BLaER1 treated with 17β-estradiol and CSF1 and Interleukin-3, amounts not matched to agents 10 nM and 100 nM (cell line): ENCODE data around the gene RAD51.

Experiments used
- H3K27ac ChIP-seq, 11 experiments: shearing (Covaris generic); formaldehyde crosslinking; 2 replicates each; pipeline ENCODE4 v1.8.1; 2022
- H3K27me3 ChIP-seq, 11 experiments: shearing (Covaris generic); formaldehyde crosslinking; 2 replicates each; pipeline ENCODE4 v1.8.1; 2022
- H3K36me3 ChIP-seq, 11 experiments: shearing (Covaris generic); formaldehyde crosslinking; 2 replicates each; pipeline ENCODE4 v1.8.1; 2022
- H3K4me1 ChIP-seq, 10 experiments: shearing (Covaris generic); formaldehyde crosslinking; 2 replicates each; pipeline ENCODE4 v1.8.1; 2022
- H3K4me2 ChIP-seq, 11 experiments: shearing (Covaris generic); formaldehyde crosslinking; 2 replicates each; pipeline ENCODE4 v1.8.1; 2022
- H3K4me3 ChIP-seq, 10 experiments: shearing (Covaris generic); formaldehyde crosslinking; 2 replicates each; pipeline ENCODE4 v1.8.1; 2022
- H3K9ac ChIP-seq, 11 experiments: shearing (Covaris generic); formaldehyde crosslinking; 2 replicates each; pipeline ENCODE4 v1.8.1; 2022
- H3K9me3 ChIP-seq, 11 experiments: shearing (Covaris generic); formaldehyde crosslinking; replicated peaks in 1 of 11; 2 replicates each; pipeline ENCODE4 v1.8.1; 2022
- H4K20me1 ChIP-seq, 11 experiments: shearing (Covaris generic); formaldehyde crosslinking; 2 replicates each; pipeline ENCODE4 v1.8.1; 2022
- Cebpa-rat ChIP-seq, 11 experiments: shearing (Covaris generic); IDR thresholded peaks; 2 replicates each; pipeline ENCODE4 v1.8.1; 2022

The RAD51 gene

DNA sequence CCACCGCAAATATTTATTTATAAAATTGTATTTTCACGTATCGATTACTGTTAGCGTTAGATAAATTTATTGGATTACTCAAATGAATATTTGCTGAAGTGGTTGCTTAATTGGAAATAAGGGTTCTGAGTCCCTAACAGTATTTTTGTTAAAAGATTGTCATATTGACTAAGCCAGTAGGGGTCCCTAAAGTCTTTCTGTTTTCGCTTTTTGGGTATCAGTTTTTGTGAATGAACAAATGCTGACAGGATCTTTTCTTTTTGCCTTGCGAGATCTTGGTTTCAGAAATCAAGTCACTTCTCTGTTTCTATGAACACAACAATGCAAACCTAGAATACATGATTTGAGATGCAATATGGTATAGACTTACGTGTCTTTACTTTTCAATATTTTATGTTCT is 7.1 kb downstream of the RAD51 start:
- H3K9ac ChIP-seq = no peak overlapping the region
- no peak overlapping the region for H3K27ac ChIP-seq
- no peaks in the 10 kb centered on the region for H3K27me3 ChIP-seq
- H3K4me2 ChIP-seq = no peak overlapping the region
- peaks cover 0 to 10% (median 0%) of the 10 kb centered on the region in 11 experiments; a peak in 5 of 22 replicates for H4K20me1 ChIP-seq
- H3K9me3 ChIP-seq = no peaks in the 10 kb centered on the region
- peaks cover 0 to 100% (median 92%) of the 10 kb centered on the region in 11 experiments; a peak in 20 of 22 replicates for H3K36me3 ChIP-seq
- no peak overlapping the region for H3K4me3 ChIP-seq
- H3K4me1 ChIP-seq = peaks cover 0 to 13% (median 5%) of the 10 kb centered on the region in 10 experiments; a peak in 8 of 20 replicates
- no peak for TF ChIP-seq Cebpa-rat (IDR thresholded peaks at IDR 0.05)

- Histone ChIP-seq H3K4me3 (no peak overlapping the region), H4K20me1 (no peaks in the 10 kb centered on the region; a peak in 2 of 22 replicates), H3K9me3 (no peaks in the 10 kb centered on the region), H3K4me1 (no peaks in the 10 kb centered on the region), H3K36me3 (peaks cover 22 to 100% (median 96%) of the 10 kb centered on the region in 11 experiments; a peak in 21 of 22 replicates), H3K9ac (no peak overlapping the region; a peak in 1 of 22 replicates), H3K27me3 (no peaks in the 10 kb centered on the region), H3K27ac (no peak overlapping the region), H3K4me2 (no peak overlapping the region)
- TF ChIP-seq Cebpa-rat (IDR thresholded peaks at IDR 0.05) = no peak
Observed at GRCh38 chr15:40706121-40706520, 11.1 kb downstream of the RAD51 start.

DNA sequence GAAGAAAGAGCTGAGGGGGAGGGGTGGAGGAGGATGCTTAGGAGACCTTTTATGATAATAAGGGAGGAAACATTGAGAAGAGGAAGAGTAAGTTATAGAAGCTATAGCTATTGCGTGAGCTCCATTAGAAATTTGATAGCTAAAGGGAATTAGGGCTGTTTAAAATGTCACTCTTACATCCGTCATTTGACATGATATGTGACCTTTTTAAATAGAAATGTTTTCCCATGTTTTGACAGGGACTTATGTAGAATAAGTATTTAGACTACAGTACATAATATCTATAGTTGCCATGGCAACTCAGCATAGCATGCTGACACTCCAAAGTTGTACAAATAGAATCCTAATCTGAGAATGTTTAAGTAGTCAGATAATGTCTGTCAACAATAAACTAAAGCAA is 19.2 kb downstream of the RAD51 start:
- no peak overlapping the region for H3K27ac ChIP-seq

DNA sequence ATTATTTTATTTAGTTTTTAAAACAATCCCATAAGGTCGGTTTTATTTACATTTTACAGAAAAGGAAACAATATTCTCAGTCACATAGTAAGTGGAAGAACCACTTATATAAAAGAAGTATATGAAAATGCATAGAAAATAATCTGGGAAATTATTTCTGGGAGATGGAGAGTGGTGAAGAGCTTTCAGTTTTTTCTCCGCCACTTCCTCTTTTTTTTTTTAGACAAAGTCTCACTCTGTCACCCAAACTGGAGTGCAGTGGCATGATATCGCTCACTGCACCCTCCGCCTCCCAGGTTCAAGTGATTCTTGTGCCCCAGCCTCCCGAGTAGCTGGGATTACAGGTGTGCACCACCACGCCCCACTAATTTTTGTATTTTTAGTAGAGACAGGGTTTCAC is 21.2 kb downstream of the RAD51 start:
- Histone ChIP-seq H3K4me1 (peaks cover 0 to 11% (median 2%) of the 10 kb centered on the region in 10 experiments; a peak in 8 of 20 replicates), H3K9ac (no peak overlapping the region), H4K20me1 (peaks cover 0 to 3% (median 0%) of the 10 kb centered on the region in 11 experiments; a peak in 3 of 22 replicates), H3K9me3 (no peaks in the 10 kb centered on the region), H3K27ac (no peak overlapping the region), H3K4me2 (no peak overlapping the region), H3K27me3 (no peaks in the 10 kb centered on the region), H3K36me3 (peaks cover 1 to 100% (median 98%) of the 10 kb centered on the region in 11 experiments; a peak in 20 of 22 replicates), H3K4me3 (no peak overlapping the region)
- TF ChIP-seq Cebpa-rat (IDR thresholded peaks at IDR 0.05) = no peak

More for the DNA sequence above, 19.2 kb downstream of the RAD51 start:
- peaks cover 0 to 3% (median 0%) of the 10 kb centered on the region in 11 experiments; a peak in 2 of 22 replicates for H4K20me1 ChIP-seq
- no peak for TF ChIP-seq Cebpa-rat (IDR thresholded peaks at IDR 0.05)
- peaks cover 16 to 100% (median 96%) of the 10 kb centered on the region in 11 experiments; a peak in 21 of 22 replicates for H3K36me3 ChIP-seq
- H3K27me3 ChIP-seq = no peaks in the 10 kb centered on the region
- no peaks in the 10 kb centered on the region for H3K9me3 ChIP-seq
- H3K4me2 ChIP-seq = no peak overlapping the region
- H3K4me1 ChIP-seq = peaks cover 0 to 11% (median 2%) of the 10 kb centered on the region in 10 experiments; a peak in 8 of 20 replicates
- H3K9ac ChIP-seq = no peak overlapping the region
- no peak overlapping the region for H3K4me3 ChIP-seq

DNA sequence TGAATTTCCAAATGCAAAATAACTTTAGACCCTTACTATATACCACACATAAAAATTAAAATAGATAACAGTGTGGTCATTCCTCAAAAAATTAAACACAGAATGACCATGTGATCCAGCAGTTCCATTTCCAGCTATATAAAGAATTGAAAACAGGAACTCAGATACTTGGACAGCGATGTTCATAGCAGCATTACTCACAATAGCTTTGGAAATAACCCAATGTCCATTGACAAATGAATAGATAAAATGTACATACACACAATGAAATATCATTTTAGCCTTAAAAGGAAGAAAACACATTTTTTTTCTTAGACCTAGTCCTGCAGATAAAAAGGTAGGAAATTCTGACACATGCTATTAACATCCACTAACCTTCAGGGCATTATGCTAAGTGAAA is 26.7 kb downstream of the RAD51 start:
- Histone ChIP-seq H4K20me1 (peaks cover 0 to 4% (median 0%) of the 10 kb centered on the region in 11 experiments; a peak in 2 of 22 replicates), H3K27me3 (no peaks in the 10 kb centered on the region), H3K27ac (no peak overlapping the region), H3K9me3 (no peaks in the 10 kb centered on the region), H3K4me2 (no peak overlapping the region), H3K36me3 (peaks cover 0 to 100% (median 77%) of the 10 kb centered on the region in 11 experiments; a peak in 20 of 22 replicates), H3K4me3 (no peak overlapping the region), H3K4me1 (peaks cover 0 to 6% (median 0%) of the 10 kb centered on the region in 10 experiments; a peak in 1 of 20 replicates), H3K9ac (no peak overlapping the region)
- no peak for TF ChIP-seq Cebpa-rat (IDR thresholded peaks at IDR 0.05)

DNA sequence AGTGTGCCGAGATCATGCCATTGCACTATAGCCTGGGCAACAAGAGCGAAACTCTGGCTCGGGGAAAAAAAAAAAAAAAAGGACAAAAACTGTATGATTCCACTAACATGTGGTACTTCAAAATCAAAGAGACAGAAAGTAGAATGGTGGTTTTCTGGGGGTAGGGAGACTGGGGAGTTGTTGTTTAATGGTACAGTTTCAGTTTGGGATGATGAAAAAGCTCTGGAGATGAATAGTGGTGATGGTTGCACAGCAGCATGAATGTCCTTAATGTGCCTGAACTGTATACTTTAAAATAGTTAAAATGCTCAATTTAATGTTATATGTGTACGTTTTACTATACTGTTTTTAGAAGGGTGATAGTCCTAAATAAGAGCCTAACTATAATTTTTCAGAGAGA is 27.4 kb downstream of the RAD51 start:
- no peak overlapping the region for H3K27ac ChIP-seq
- H3K4me3 ChIP-seq = no peak overlapping the region
- peaks cover 0 to 6% (median 0%) of the 10 kb centered on the region in 10 experiments; a peak in 1 of 20 replicates for H3K4me1 ChIP-seq
- H3K27me3 ChIP-seq = no peaks in the 10 kb centered on the region
- H3K36me3 ChIP-seq = peaks cover 0 to 100% (median 74%) of the 10 kb centered on the region in 11 experiments; a peak in 20 of 22 replicates
- H3K9ac ChIP-seq = no peak overlapping the region
- H4K20me1 ChIP-seq = peaks cover 0 to 4% (median 0%) of the 10 kb centered on the region in 11 experiments; a peak in 2 of 22 replicates
- no peak overlapping the region for H3K4me2 ChIP-seq
- H3K9me3 ChIP-seq = no peaks in the 10 kb centered on the region
- no peak for TF ChIP-seq Cebpa-rat (IDR thresholded peaks at IDR 0.05)

DNA sequence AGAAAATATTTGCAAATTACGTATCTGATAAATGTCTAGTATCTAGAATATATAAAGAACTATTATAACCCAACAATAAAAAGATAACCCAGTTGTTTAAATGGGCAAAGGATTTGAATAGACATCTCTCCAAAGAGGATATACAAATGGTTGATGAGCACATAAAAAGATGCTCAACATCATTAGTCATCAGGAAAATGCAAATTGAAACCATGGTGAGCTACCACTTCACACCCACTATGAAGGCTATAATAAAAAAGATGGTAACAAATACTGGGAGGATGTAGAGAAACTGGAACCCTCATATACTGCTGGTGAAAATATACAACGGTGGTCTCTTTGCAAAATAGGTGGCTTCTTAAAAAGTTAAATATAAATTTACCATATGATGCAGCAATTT is 28.0 kb downstream of the RAD51 start:
- Histone ChIP-seq H3K9ac (no peak overlapping the region), H3K27me3 (no peaks in the 10 kb centered on the region), H4K20me1 (peaks cover 0 to 4% (median 0%) of the 10 kb centered on the region in 11 experiments; a peak in 2 of 22 replicates), H3K4me3 (no peak overlapping the region), H3K4me1 (peaks cover 0 to 6% (median 0%) of the 10 kb centered on the region in 10 experiments; a peak in 1 of 20 replicates), H3K36me3 (peaks cover 0 to 100% (median 74%) of the 10 kb centered on the region in 11 experiments; a peak in 20 of 22 replicates), H3K27ac (no peak overlapping the region), H3K4me2 (no peak overlapping the region), H3K9me3 (no peaks in the 10 kb centered on the region)
- TF ChIP-seq Cebpa-rat (IDR thresholded peaks at IDR 0.05) = no peak

- Histone ChIP-seq H3K9me3 (no peaks in the 10 kb centered on the region), H3K4me3 (no peak overlapping the region), H4K20me1 (peaks cover 0 to 4% (median 0%) of the 10 kb centered on the region in 11 experiments; a peak in 2 of 22 replicates), H3K36me3 (peaks cover 0 to 100% (median 74%) of the 10 kb centered on the region in 11 experiments; a peak in 20 of 22 replicates), H3K9ac (no peak overlapping the region), H3K27me3 (no peaks in the 10 kb centered on the region), H3K4me2 (no peak overlapping the region), H3K27ac (no peak overlapping the region), H3K4me1 (peaks cover 0 to 6% (median 0%) of the 10 kb centered on the region in 10 experiments; a peak in 1 of 20 replicates)
- TF ChIP-seq Cebpa-rat (IDR thresholded peaks at IDR 0.05) = no peak
Observed at GRCh38 chr15:40723919-40724318, 28.9 kb downstream of the RAD51 start.

DNA sequence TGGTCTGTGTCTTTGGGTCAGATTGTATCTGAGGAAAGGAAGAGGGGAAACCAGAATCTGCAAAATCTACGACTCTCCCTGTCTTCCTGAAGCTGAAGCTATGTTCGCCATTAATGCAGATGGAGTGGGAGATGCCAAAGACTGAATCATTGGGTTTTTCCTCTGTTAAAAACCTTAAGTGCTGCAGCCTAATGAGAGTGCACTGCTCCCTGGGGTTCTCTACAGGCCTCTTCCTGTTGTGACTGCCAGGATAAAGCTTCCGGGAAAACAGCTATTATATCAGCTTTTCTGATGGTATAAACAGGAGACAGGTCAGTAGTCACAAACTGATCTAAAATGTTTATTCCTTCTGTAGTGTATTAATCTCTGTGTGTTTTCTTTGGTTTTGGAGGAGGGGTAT is 36.1 kb downstream of the RAD51 start:
- Histone ChIP-seq H3K4me1 (peaks cover 0 to 6% (median 2%) of the 10 kb centered on the region in 10 experiments; a peak in 10 of 20 replicates), H4K20me1 (peaks cover 0 to 1% (median 0%) of the 10 kb centered on the region in 11 experiments; a peak in 1 of 22 replicates), H3K27ac (no peak overlapping the region), H3K27me3 (no peaks in the 10 kb centered on the region), H3K36me3 (peaks cover 54 to 100% (median 93%) of the 10 kb centered on the region in 11 experiments), H3K4me3 (no peak overlapping the region), H3K9ac (no peak overlapping the region), H3K9me3 (no peaks in the 10 kb centered on the region), H3K4me2 (no peak overlapping the region)
- no peak for TF ChIP-seq Cebpa-rat (IDR thresholded peaks at IDR 0.05)
